Transverse colon (tissue), 3 donors: ENCODE results near the gene STK17A.

Experiments
- CTCF ChIP-seq, 5 experiments: fragments of 200-600 bp in 3 of 5; fragments of 450-650 bp in 2 of 5; sonication (generic) in 3 of 5; IDR thresholded peaks; 1 replicate in 2 of 5; 2 replicates in 3 of 5; pipeline ENCODE4 v1.5.1; 2016 to 2017; ENCODE audit warnings: antibody characterized with exemption in 5 of 5, inconsistent platforms in 3 of 5, mild to moderate bottlenecking in 2 of 5, moderate library complexity in 1 of 5
- POLR2A ChIP-seq: fragments of 450-650 bp; IDR thresholded peaks from one replicate; pipeline ENCODE4 v1.6.1; 2016; ENCODE audit warnings: antibody characterized with exemption, mild to moderate bottlenecking, moderate library complexity

DNA sequence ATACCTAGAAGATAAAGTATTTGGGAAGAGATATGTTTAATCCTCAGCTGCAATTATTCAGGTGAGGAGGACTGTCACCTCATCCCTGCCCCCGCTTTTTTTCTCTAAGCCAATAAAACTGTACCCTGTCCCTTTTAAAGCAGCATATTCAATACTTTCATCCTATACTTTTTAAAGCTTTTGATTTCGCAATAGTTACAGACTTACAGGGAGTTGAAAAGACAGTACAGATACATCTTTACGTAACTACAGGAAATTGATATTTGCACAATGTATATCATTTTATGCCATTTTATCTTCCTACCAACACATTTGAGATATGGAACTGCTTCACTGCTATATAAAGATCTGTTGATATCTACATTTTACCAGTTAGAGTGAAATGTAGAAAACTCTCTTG lies 47.6 kb downstream of the STK17A start:
- TF ChIP-seq CTCF (IDR thresholded peaks at IDR 0.05) (no peak), POLR2A (no peak)
